ENCODE results near the gene MID1. TPM values are rescaled to one million over a fixed set of nuclear protein-coding genes. Genes with fewer than 3 reads are reported as not detected.

Gene MID1
- total and polyA plus RNA-seq, 9 of the 15 experiments (the other 6 are each of a cell fraction or from before 2014, with no cell fraction given): 0.07 to 0.54 (median 0.33) TPM

DNA sequence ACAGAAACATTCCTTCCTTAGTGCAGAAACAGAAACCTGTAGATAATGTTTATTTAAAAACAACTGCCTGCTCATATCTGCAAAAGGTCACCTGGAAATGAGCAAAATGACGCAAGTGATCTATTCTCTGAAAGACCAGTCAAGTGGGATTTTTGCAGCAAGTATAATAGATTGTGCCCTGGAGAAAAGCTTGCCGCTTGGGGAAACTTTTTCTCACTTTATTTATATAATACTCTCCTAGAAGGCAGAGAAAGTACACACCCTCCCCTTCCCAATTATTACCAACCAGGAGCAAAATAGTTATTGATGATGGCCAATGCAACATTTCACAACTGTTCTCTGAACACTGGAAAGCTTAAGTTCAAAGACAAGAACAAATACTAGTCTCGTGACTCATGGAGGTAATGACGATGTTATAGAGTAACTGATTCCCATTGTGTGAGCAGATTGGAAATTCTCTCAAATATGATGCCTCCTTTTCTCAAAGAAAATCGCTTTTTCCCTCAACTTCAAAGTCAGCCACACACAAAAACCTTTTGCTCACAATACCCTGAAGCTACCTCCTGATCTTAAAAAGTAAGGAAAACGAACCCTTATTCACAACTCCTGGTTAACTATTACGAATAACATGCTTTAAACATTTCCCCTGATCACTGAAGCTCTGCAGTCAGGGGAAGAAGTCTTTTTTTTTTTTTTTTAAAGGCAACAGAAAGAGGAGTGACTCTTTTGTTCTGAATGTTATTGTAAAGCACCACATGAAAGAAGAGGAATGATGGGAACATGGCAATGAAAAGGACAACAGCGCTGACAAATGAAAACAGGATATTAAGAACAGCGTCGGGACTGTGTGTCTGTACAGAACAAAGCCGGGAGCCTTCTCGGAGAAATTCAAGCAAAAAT is 41.0 kb downstream of the MID1 start:
- in situ Hi-C loops (cut with MboI) (no loop called here), intact Hi-C loops (cut with micrococcal nuclease) (no loop called here)
- no peak overlapping the region for H3K4me3 ChIP-seq
- 19% methylated on average over 11 of the region's 12 CpGs for WGBS (ENCODE audit: insufficient coverage, low coverage, missing lambda C conversion rate)
- no peak overlapping the region for H3K9ac ChIP-seq (ENCODE audit: insufficient read depth in 1 of 2, low read depth in 2 of 2, low read length in 2 of 2)
- no peaks in the 10 kb centered on the region for H4K20me1 ChIP-seq (replicated peaks; ENCODE audit: control insufficient read depth, insufficient read depth, low read length)
- H3K36me3 ChIP-seq (ENCODE audit: control insufficient read depth, insufficient read depth, low read length): no peaks in the 10 kb centered on the region
- no TSS peak for BruUV-seq (replicated peaks)
- peaks cover 3 to 15% of the 10 kb centered on the region in 2 experiments; a peak in 3 of 5 replicates for H3K4me1 ChIP-seq (replicated peaks in 1 of 2; ENCODE audit: control insufficient read depth in 2 of 2, insufficient read depth in 2 of 2, low read length in 2 of 2)
- H3K9me3 ChIP-seq (replicated peaks; ENCODE audit: control insufficient read depth, insufficient read depth, low read depth, low read length): peaks cover 13% of the 10 kb centered on the region
- no peaks in the 10 kb centered on the region for H3K9me1 ChIP-seq (ENCODE audit: control insufficient read depth, insufficient read depth, low read length)
- ATAC-seq (no peak), FAIRE-seq (no peak), DNase-seq (ENCODE audit: extremely low read depth in 1 of 4, low spot score in 3 of 4) (no peak)
- 0 out of 2 replicates have a peak overlapping the region, but pooled peaks have one; percentile 9 for H2AFZ ChIP-seq (ENCODE audit: low read depth, low read length)
- H3K79me2 ChIP-seq (ENCODE audit: control insufficient read depth, insufficient read depth, low read length): no peaks in the 10 kb centered on the region
- ChIA-PET CTCF (ENCODE audit: low intra/inter-chr PET ratio) (no interaction called here), POLR2A (interaction anchor here (0.6 kb wide), 1 partner anchor 167 kb away, joined by 3 read pairs; no protein-coding TSS in a partner anchor)
- TF ChIP-seq ZBED1 (IDR thresholded peaks at IDR 0.05): no peak
- TF ChIP-seq, protein P1, sequence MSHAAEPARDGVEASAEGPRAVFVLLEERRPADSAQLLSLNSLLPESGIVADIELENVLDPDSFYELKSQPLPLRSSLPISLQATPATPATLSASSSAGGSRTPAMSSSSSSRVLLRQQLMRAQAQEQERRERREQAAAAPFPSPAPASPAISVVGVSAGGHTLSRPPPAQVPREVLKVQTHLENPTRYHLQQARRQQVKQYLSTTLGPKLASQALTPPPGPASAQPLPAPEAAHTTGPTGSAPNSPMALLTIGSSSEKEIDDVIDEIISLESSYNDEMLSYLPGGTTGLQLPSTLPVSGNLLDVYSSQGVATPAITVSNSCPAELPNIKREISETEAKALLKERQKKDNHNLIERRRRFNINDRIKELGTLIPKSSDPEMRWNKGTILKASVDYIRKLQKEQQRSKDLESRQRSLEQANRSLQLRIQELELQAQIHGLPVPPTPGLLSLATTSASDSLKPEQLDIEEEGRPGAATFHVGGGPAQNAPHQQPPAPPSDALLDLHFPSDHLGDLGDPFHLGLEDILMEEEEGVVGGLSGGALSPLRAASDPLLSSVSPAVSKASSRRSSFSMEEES (CRISPR knock-in tag; IDR thresholded peaks at IDR 0.05): peak; percentile 14; the same call in 1 of the 2 replicates
- no peak for TF ChIP-seq IFI16 (CRISPR knock-in tag; IDR thresholded peaks at IDR 0.05)
- TF ChIP-seq, protein P2, sequence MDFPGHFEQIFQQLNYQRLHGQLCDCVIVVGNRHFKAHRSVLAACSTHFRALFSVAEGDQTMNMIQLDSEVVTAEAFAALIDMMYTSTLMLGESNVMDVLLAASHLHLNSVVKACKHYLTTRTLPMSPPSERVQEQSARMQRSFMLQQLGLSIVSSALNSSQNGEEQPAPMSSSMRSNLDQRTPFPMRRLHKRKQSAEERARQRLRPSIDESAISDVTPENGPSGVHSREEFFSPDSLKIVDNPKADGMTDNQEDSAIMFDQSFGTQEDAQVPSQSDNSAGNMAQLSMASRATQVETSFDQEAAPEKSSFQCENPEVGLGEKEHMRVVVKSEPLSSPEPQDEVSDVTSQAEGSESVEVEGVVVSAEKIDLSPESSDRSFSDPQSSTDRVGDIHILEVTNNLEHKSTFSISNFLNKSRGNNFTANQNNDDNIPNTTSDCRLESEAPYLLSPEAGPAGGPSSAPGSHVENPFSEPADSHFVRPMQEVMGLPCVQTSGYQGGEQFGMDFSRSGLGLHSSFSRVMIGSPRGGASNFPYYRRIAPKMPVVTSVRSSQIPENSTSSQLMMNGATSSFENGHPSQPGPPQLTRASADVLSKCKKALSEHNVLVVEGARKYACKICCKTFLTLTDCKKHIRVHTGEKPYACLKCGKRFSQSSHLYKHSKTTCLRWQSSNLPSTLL (IDR thresholded peaks at IDR 0.05): no peak
- TF ChIP-seq, protein P3, sequence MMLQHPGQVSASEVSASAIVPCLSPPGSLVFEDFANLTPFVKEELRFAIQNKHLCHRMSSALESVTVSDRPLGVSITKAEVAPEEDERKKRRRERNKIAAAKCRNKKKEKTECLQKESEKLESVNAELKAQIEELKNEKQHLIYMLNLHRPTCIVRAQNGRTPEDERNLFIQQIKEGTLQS (IDR thresholded peaks at IDR 0.05): peak; percentile 13; the same call in 1 of the 2 replicates
- TF ChIP-seq, protein P3 (CRISPR knock-in tag; conservative IDR thresholded peaks at IDR 0.05): no peak
- H3K27ac ChIP-seq (ENCODE audit: extremely low read depth, low read depth, low read length): no peak overlapping the region
- no peak overlapping the region for H3K4me2 ChIP-seq (ENCODE audit: insufficient read depth, low read length)
- no peaks in the 10 kb centered on the region for H3K27me3 ChIP-seq (ENCODE audit: control insufficient read depth in 2 of 2, insufficient read depth in 2 of 2, low read length in 2 of 2)
